ENCODE results near the gene ADTRP.

DNA sequence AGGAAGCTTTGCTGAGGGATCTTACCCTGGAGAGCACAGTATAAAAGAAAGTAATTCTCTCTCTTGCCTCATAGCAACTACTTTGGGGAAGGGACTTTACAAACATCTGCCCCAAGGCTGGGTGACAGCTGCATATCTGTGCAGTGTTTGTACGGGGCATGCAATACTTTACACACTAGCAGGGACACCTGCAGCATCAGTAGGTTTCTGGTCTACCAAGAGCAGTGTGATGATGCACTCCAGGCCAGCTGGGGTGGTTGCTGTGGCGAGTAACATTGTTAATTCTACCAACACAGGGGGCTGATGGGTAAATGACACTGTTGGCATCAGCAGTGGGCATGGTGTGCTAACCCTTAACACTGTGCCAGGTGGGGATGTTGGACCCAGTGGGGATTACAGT, 48.0 kb downstream of the ADTRP start:
- TF ChIP-seq, protein P1, sequence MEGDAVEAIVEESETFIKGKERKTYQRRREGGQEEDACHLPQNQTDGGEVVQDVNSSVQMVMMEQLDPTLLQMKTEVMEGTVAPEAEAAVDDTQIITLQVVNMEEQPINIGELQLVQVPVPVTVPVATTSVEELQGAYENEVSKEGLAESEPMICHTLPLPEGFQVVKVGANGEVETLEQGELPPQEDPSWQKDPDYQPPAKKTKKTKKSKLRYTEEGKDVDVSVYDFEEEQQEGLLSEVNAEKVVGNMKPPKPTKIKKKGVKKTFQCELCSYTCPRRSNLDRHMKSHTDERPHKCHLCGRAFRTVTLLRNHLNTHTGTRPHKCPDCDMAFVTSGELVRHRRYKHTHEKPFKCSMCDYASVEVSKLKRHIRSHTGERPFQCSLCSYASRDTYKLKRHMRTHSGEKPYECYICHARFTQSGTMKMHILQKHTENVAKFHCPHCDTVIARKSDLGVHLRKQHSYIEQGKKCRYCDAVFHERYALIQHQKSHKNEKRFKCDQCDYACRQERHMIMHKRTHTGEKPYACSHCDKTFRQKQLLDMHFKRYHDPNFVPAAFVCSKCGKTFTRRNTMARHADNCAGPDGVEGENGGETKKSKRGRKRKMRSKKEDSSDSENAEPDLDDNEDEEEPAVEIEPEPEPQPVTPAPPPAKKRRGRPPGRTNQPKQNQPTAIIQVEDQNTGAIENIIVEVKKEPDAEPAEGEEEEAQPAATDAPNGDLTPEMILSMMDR (conservative IDR thresholded peaks at IDR 0.05 in 1 of 2, IDR thresholded peaks at IDR 0.05 in 1 of 2; ENCODE audit: low read depth in 1 of 2, low read length in 2 of 2), result no peak
- no peak for TF ChIP-seq EZH2 (IDR thresholded peaks at IDR 0.05; ENCODE audit: low read length, missing control alignments)
